Measurements from ENCODE around the gene ARFGAP1. TPM values are rescaled to one million over a fixed set of nuclear protein-coding genes. Genes with fewer than 3 reads are reported as not detected.

ARFGAP1 gene
- total RNA-seq, 3 donors from 2014 or later (not counting 1 experiment from before 2014, with no cell fraction given) = 118 to 138 (median 127) TPM

DNA sequence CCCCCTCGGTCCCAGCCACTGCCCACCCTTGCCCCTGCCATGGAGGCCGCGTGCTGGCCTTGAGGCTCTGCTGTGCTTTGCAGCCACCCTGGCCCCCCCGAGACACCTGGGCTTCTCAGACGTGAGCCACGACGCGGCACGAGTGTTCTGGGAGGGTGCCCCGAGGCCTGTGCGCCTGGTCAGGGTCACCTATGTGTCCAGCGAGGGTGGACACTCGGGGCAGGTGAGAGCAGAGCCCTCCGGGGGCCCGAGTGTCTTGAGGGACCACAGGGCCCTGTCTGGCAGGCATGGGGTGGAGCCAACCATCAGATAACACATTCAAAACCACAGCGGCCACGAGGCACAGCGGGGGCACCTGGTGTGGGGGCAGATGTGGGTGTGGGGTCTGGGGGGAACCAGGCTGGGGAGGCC lies 39.2 kb downstream of the ARFGAP1 start:
- H3K36me3 ChIP-seq (ENCODE audit: control insufficient read depth, insufficient read depth, low read length) = no peaks in the 10 kb centered on the region
- DNase-seq = no peak
- intact Hi-C loops (cut with micrococcal nuclease) = no loop called here
- no peak overlapping the region for H3K4me3 Mint-ChIP-seq
- no peak overlapping the region for H3K27ac Mint-ChIP-seq
- H3K27me3 Mint-ChIP-seq (ENCODE audit: low read depth in 2 of 2) = no peaks in the 10 kb centered on the region
- 61% methylated on average over 15 of the region's 18 CpGs for WGBS (ENCODE audit: insufficient coverage)
- H3K27ac ChIP-seq (ENCODE audit: low read length) = no peak overlapping the region
- no peak for ATAC-seq
- no peaks in the 10 kb centered on the region for H3K27me3 ChIP-seq (ENCODE audit: control insufficient read depth, insufficient read depth, low read length)
- H3K9me3 ChIP-seq (ENCODE audit: control insufficient read depth, insufficient read depth, low read length) = no peaks in the 10 kb centered on the region
- peaks cover 3% of the 10 kb centered on the region for H3K4me1 ChIP-seq (ENCODE audit: control insufficient read depth, insufficient read depth, low read length)
- no peaks in the 10 kb centered on the region for H3K36me3 Mint-ChIP-seq
- no peak overlapping the region for H3K4me3 ChIP-seq (ENCODE audit: low read length)
- H3K4me1 Mint-ChIP-seq = no peaks in the 10 kb centered on the region
- H3K9me3 Mint-ChIP-seq = no peaks in the 10 kb centered on the region
- TF ChIP-seq, protein P1, sequence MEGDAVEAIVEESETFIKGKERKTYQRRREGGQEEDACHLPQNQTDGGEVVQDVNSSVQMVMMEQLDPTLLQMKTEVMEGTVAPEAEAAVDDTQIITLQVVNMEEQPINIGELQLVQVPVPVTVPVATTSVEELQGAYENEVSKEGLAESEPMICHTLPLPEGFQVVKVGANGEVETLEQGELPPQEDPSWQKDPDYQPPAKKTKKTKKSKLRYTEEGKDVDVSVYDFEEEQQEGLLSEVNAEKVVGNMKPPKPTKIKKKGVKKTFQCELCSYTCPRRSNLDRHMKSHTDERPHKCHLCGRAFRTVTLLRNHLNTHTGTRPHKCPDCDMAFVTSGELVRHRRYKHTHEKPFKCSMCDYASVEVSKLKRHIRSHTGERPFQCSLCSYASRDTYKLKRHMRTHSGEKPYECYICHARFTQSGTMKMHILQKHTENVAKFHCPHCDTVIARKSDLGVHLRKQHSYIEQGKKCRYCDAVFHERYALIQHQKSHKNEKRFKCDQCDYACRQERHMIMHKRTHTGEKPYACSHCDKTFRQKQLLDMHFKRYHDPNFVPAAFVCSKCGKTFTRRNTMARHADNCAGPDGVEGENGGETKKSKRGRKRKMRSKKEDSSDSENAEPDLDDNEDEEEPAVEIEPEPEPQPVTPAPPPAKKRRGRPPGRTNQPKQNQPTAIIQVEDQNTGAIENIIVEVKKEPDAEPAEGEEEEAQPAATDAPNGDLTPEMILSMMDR (IDR thresholded peaks at IDR 0.05) = no peak

DNA sequence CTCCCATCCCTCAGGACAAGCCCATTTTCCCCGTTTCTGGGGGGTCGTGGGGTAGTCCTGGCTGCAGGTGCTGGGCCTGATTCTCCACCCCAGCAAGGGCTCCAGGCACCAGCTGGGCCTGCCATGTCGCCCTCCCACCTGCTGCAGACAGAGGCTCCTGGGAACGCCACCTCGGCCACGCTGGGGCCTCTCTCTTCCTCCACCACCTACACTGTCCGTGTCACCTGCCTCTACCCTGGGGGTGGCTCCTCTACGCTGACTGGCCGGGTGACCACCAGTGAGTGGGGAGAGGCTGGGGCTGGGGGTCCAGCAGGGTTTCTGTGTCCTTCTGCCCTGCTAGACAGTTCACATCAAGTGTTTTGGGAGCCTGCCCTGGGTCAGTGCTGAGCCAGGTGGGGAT lies 39.7 kb downstream of the ARFGAP1 start:
- Histone ChIP-seq H3K9me3 (ENCODE audit: control insufficient read depth, insufficient read depth, low read length) (no peaks in the 10 kb centered on the region), H3K36me3 (ENCODE audit: control insufficient read depth, insufficient read depth, low read length) (no peaks in the 10 kb centered on the region), H3K4me1 (ENCODE audit: control insufficient read depth, insufficient read depth, low read length) (peaks cover 3% of the 10 kb centered on the region), H3K27me3 (ENCODE audit: control insufficient read depth, insufficient read depth, low read length) (no peaks in the 10 kb centered on the region), H3K27ac (ENCODE audit: low read length) (no peak overlapping the region), H3K4me3 (ENCODE audit: low read length) (no peak overlapping the region)
- 52% methylated on average over 6 of the region's 9 CpGs for WGBS (ENCODE audit: insufficient coverage)
- Mint-ChIP-seq H3K4me3 (no peak overlapping the region), H3K9me3 (no peaks in the 10 kb centered on the region), H3K36me3 (no peaks in the 10 kb centered on the region), H3K4me1 (no peaks in the 10 kb centered on the region), H3K27ac (no peak overlapping the region), H3K27me3 (ENCODE audit: low read depth in 2 of 2) (no peaks in the 10 kb centered on the region)
- intact Hi-C loops (cut with micrococcal nuclease) = no loop called here
- TF ChIP-seq, protein P1 (IDR thresholded peaks at IDR 0.05) = no peak
- DNase-seq (no peak), ATAC-seq (no peak)

DNA sequence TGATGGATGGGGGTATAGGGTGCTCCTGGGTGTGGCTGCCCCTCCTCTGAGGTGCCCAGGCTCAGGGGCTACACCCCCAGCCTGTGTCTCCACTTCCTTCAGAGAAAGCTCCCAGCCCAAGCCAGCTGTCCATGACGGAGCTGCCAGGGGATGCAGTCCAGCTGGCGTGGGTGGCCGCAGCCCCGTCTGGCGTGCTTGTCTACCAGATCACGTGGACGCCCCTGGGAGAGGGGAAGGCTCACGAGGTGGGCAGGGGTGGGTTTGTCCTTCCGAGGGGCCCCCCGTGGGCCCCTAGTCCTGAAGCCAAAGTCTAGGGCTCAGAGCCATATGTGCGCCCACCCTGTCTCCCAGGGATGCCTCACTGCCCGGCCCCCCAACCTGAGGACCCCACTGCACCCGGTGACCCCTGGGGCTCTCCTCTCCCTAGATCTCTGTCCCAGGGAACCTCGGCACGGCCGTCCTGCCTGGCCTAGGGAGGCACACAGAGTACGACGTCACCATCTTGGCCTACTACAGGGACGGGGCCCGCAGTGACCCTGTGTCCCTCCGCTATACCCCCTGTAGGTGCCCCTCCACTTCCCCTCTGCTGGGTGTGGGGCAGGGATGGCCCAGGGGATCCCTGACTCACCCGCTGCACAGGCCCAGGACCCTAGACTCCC lies 40.2 kb downstream of the ARFGAP1 start:
- Histone ChIP-seq H3K4me3 (ENCODE audit: low read length) (no peak overlapping the region), H3K36me3 (ENCODE audit: control insufficient read depth, insufficient read depth, low read length) (no peaks in the 10 kb centered on the region), H3K27ac (ENCODE audit: low read length) (no peak overlapping the region), H3K4me1 (ENCODE audit: control insufficient read depth, insufficient read depth, low read length) (peaks cover 3% of the 10 kb centered on the region), H3K27me3 (ENCODE audit: control insufficient read depth, insufficient read depth, low read length) (no peaks in the 10 kb centered on the region), H3K9me3 (ENCODE audit: control insufficient read depth, insufficient read depth, low read length) (no peaks in the 10 kb centered on the region)
- Mint-ChIP-seq H3K27ac (no peak overlapping the region), H3K27me3 (ENCODE audit: low read depth in 2 of 2) (no peaks in the 10 kb centered on the region), H3K4me3 (no peak overlapping the region), H3K4me1 (no peaks in the 10 kb centered on the region), H3K9me3 (no peaks in the 10 kb centered on the region), H3K36me3 (no peaks in the 10 kb centered on the region)
- ATAC-seq = no peak
- no peak for DNase-seq
- intact Hi-C loops (cut with micrococcal nuclease) = no loop called here
- WGBS (ENCODE audit: insufficient coverage) = 92% methylated on average over 22 of the region's 22 CpGs
- TF ChIP-seq, protein P1 (IDR thresholded peaks at IDR 0.05) = no peak
